GM19238 (cell line): Measurements from ENCODE around the gene GNG7.

Experiments used
- DNase-seq: peaks from one replicate; pipeline ENCODE4 v3.0.0; 2011; ENCODE audit warnings: low spot score; ENCODE audit not compliant: insufficient read length

The GNG7 gene

DNA sequence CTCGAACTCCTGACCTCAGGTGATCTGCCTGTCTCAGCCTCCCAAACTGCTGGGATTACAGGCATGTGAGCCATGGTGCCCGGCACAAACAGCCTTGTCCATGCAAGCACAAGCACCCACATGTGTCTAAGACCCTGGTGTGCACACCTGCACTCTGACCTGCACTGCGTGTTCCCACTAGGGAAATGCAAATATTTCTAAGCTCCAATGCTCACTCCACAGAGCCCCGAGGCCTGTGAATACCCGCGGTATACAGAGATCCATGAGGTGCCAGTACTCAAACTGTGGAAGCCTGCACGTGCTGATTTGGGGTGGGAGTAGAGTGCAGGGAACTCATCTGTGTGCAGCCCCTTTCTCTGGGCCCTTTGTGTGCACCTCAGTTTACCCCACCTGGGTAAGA is 211.8 kb downstream of the GNG7 start:
- no peak for DNase-seq

GRCh38 chr19:2488942-2489731 is 213.4 kb downstream of the GNG7 start:
- no peak for DNase-seq

DNA sequence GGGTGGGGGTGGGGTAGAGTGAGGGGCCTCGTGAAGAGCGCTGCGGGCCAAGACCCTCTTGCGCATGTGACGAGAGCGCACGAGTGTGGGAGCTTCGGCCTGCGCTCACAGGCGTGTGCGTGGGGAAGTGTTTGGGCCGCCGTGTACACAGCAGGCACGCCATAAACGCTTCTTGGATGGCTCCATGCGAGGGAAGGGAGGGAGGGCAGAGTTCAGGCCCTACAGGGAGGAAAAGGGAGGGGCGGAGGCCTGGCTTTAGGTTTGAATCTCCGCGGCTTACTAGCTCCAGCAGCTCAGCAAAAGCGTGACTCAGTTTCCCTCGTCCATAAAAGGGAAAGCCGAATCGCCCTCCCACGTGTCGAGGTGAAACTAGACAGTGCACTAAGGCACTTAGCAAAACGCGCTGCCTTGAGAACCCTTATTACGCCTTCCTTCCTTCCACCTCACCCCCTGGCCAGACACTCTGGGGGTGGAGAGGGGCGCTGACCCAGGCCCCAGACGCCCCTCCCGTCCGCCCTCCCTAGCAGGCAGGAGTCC is 214.0 kb downstream of the GNG7 start:
- DNase-seq, result no peak

- DNase-seq, result no peak
Measured at GRCh38 chr19:2487842-2488241, 214.7 kb downstream of the GNG7 start.

DNA sequence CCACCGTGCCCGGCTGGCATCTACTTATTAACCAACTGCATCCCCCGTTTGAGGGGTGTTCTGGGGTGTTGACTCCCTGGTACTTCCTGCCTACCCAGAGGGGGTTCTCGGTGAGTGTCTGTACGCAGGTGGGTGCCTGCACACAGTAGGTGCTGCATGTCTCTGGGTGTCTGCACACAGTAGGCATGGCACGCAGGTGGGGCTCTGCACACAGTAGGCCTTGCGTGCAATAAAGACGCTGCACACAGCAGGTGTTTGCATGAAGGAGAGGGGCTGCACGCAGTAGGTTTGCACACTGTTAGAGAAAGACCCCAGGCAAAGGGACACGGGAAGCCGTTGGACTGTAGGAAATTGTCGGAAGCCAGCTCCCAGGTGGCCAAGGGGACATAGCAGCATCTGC is 215.4 kb downstream of the GNG7 start:
- no peak for DNase-seq

GRCh38 chr19:2485428-2485827 is 217.1 kb downstream of the GNG7 start:
- DNase-seq, result no peak

DNA sequence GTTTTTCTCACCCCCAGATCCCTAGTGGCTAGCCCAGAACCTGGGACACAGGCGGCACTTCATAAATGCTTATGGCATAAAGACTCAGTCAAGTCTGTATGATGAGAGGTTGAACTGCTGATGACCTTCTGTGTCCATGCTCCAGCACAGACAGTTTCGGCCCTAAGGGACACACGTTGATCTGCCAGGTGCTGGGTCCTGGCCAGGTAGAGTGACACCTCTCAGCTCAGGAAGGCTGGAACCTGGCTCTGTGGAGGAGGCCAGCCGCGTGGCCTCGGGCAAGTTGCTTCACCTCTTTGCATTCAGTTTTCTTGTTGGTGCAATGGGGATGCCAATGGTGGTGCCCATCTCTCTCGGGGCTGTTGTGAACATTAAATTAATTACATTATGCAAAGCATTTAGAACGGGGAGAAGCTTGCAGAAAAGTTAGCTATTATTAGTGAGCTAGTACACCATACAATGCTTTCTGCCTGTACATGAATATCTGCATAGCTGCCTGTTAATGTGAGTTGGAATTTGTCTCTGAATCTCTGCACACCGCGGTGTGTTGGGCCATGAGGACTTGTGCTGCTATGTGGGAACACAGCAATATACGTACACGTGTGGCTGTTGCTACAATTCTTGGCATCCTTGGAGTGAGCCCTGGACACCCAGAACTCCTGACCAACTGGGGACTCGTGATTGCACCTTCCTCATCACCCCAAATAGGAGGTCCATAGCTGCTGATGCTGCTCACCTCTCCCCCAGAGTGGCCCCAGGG is 218.1 kb downstream of the GNG7 start:
- DNase-seq, result no peak

DNA sequence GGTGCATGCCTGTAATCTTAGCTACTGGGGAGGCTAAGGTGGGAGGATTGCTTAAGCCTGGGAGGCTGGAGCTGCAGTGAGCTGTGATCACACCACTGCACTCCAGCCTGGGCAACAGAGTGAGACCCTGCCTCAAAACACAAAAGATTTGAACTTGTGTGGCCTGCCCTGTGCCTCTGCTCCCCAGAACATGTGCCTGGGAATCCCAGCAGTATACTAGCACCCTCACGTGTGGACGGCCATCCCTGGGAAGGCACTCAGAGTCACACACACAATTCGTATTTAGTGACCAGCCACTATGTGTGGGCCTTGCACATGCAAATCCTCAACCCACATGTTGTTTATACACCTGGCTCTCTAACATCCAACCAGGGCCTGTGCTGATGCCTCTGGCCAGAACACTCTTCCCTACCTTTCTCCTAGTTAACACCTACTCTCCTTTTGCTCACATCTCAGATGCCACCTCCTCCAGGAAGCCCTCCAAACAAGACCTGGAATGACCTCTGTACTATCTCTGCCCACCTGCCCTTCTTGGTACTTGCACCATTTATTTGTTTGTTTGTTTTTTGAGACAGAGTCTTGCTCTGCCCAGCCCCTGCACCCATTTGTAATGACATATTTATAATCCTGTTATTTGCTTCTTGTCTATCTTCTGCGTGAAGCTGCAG is 218.9 kb downstream of the GNG7 start:
- no peak for DNase-seq

DNA sequence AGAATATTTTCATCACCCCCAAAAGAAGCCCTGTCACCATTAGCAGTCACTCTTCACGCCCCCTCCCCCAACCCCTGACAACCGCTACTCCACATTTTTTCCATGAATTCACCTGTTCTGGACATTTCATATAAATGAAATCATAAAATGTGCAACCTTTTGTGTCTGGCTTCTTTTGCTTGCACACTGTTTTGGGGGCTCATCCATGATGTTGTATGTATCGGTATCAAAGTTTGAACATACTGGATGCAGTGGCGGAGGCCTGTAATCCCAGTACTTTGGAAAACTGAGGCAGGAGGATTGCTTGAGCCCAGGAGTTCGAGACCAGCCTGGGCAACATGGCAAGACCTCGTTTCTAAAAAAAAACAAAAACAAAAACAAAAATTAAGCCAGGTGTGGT is 219.4 kb downstream of the GNG7 start:
- DNase-seq, result no peak

GRCh38 chr19:2482354-2483038 is 220.0 kb downstream of the GNG7 start:
- DNase-seq, result no peak

DNA sequence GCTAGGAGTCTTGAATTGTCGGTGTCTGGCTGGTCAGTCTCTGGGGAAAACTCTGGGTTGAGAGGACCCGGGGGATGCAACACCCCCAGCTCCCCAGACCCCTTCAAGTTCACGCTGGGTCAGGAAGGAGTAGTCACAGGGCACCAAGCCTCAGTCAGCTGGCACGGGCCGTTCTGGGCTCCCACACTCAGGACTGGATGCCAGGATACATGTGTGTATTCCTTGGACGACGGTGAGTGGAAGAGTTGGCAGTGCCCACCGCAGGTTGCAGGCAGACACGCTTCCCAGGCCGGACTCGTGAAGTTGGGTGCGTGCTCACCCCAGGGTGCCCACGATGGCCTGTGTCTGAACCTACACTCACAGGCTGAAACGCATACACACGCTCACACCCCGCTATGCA is 221.0 kb downstream of the GNG7 start:
- DNase-seq, result no peak

DNA sequence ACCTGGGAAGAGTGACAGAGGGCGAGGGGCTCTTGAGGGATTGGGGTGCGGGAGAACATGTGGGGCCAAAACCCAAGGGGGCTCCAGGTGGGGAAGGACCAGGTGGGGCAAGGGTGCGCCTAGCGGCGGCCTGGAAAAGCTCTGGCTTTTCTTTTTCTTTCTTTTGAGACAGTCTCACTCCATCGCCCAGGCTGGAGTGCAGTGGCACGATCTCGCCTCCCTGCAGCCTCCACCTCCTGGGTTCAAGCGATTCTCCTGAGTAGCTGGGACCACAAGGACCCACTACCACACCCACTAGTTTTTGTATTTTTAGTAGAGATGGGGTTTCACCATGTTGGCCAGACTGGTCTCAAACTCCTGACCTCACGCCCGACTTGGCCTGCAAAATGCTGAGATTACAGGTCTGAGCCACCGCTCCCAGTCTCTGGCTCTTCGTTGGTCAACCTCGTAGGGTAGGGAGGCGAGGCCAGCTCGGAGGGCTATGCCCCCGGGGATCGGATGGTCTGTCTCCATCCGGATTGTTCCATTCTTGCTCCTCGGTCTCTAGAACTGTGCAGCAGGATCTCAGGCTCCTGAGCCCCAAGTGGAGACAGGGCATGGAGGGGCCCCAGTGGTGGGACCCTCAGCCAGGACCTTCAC is 222.8 kb downstream of the GNG7 start:
- DNase-seq, result no peak

- DNase-seq, result no peak
Measured at GRCh38 chr19:2478756-2479555, 223.5 kb downstream of the GNG7 start.

DNA sequence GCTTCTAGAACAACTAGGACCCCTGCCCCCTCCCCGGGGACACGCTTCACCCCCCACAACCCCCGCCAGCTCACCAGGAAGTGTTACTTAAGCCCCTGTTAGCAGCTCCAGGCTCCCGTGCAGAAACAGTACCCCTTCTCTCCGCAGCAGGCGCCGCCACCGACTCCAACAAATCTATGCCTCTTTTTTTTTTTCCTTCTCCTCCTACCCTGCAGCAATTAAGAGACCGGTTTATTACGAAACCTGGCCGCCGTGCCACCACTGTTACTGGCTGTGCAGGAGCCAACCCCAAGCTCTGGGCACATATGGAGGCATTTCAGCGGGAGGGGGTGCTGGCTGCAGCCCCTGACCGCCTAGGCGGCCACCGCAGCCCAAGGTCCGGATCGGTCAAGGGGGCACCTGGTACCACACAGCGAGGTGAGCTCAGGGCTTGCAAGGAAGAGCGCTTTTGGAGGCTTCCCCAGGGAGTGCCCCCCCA is 224.2 kb downstream of the GNG7 start:
- DNase-seq, result no peak

DNA sequence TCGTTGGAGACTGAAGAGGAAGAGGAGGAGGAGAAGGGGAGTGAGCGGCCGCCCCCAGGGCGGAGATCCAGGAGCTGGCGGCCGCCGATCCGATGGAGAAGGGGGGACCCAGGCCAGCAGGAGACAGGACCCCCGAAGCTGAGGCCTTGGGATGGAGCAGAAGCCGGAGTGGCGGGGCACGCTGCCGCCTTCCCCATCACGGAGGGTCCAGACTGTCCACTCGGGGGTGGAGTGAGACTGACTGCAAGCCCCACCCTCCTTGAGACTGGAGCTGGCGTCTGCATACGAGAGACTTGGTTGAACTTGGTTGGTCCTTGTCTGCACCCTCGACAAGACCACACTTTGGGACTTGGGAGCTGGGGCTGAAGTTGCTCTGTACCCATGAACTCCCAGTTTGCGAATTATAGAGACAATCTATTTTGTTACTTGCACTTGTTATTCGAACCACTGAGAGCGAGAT is 224.7 kb downstream of the GNG7 start:
- DNase-seq, result no peak

DNA sequence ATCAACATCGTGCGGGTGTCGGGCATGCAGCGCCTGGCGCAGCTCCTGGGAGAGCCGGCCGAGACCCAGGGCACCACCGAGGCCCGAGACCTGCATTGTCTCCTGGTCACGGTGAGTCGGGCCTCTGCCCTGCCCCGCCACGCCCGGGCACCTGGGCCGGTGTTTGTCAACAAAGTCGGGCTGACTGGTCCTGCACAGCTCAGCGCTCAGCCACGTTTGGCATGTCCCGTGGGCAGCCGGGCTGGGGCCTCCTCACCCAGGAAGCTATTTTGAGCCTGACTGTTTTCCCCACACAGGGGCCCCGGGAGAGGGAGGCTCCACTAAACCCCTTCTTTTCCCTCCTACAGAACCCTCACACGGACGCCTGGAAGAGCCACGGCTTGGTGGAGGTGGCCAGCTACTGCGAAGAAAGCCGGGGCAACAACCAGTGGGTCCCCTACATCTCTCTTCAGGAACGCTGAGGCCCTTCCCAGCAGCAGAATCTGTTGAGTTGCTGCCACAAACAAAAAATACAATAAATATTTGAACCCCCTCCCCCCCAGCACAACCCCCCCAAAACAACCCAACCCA is 225.3 kb downstream of the GNG7 start:
- no peak for DNase-seq

DNA sequence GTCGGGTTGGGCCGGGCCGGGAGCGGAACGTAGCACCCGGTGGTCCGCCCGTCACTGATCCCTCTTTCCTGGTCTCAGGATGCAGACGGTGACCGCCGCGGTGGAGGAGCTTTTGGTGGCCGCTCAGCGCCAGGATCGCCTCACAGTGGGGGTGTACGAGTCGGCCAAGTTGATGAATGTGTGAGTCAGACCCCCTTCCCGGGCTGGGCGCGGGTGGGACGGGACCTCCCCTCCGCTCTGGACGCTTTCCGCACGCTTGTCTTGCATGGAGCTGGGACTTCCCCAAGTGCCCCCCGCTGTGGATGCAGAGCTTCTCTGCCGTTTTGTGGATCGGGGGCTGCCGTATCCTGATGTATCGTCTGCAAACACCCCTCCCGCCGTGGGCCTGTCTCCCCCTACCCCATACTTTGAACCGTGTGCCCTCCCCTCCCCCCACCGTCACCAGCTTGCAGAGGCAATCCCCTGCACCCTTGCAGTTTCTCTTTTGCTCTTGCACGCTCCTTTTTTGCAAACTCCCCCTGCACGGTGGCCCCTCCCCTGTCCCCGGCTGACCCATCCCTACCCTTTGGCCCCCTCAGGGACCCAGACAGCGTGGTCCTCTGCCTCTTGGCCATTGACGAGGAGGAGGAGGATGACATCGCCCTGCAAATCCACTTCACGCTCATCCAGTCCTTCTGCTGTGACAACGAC is 225.9 kb downstream of the GNG7 start:
- no peak for DNase-seq

- DNase-seq, result peak; percentile 96
Measured at GRCh38 chr19:2475702-2476450, 226.6 kb downstream of the GNG7 start, which contains the start of gene GADD45B. Gene GADD45B (plus strand): TSS chr19:2476127. CDS start chr19:2476359, 232 bp downstream.
